ENCODE measurements around the gene NPR1.
"Not testable (repeated sequence)": the region's sequence is repeated elsewhere in the genome, so short reads cannot be mapped to it uniquely, and the experiment has no call there.

The NPR1 gene

GRCh38 chr1:153683854-153684253 lies 5.4 kb downstream of the NPR1 start:
- no peak for DNase-seq

DNA sequence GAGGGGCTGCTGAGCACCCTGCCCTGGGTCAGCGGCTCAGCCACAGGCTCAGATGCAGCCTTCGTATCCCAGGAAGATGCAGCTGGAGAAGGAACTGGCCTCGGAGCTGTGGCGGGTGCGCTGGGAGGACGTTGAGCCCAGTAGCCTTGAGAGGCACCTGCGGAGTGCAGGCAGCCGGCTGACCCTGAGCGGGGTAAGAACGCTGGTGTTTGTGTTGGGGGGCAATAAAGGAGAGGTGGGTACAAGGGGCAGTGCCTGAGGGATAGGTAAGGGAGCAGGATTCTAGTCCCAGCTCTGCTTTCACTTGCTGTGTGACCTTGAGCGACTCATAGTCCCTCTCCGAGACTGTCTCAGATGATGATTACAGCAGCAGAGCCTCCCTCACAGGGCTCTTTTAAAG lies 6.4 kb downstream of the NPR1 start:
- DNase-seq: no peak

GRCh38 chr1:153685544-153686340 lies 7.3 kb downstream of the NPR1 start:
- no peak for DNase-seq

DNA sequence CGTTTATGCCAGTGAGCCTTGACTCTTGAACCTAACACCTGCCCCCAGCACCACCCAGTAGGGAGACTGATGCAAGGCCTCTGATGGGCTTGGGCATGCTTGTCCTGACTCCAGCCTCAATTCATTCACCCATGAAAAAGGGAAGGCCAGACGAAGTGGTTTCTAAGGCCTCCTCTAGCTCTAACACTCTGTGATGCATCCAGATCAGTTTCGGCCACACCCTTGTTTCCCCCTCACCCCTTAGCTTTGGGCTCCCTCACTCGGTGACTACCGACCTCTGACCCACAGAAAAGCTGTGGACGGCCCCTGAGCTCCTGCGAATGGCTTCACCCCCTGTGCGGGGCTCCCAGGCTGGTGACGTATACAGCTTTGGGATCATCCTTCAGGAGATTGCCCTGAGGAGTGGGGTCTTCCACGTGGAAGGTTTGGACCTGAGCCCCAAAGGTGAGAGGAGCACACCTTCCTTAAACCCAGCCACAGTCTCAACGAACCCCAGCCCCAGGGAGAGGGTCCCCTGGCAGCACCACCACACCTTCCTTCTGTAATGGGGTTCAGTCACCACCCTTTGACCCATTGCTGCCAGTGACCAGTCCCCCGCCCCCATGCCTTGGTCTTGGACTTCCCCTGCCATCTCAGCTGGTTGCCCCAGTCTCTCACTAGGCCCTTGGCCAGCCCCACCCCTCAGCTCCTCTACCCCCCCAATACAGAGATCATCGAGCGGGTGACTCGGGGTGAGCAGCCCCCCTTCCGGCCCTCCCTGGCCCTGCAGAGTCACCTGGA lies 9.0 kb downstream of the NPR1 start:
- DNase-seq: no peak

DNA sequence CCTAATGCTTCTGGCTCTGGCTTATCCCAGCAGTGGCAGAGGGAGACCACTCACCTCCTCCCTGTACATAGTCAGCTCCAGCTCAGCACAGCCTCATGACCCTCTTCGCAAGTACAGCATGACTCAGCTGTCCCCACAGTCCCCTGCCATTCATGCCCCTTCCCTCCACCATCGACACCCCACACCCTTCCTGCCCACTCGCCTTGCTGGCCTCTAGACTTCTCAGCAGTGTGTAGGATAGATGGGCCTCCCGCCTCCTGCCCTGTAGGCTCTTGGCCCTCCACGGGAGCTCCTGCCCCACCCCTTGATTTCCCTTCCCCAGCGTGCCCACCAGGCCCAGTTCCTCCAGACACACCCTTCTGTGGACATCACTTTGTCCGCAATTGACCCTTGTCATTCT lies 9.8 kb downstream of the NPR1 start:
- no peak for DNase-seq

- no peak for DNase-seq
Observed at GRCh38 chr1:153688736-153689328, 10.3 kb downstream of the NPR1 start.

- DNase-seq: no peak
Observed at GRCh38 chr1:153693466-153693865, 15.0 kb downstream of the NPR1 start.

- no peak for DNase-seq
Observed at GRCh38 chr1:153696741-153697140, 18.3 kb downstream of the NPR1 start.

- no peak for DNase-seq
Observed at GRCh38 chr1:153697191-153698019, 18.9 kb downstream of the NPR1 start.

DNA sequence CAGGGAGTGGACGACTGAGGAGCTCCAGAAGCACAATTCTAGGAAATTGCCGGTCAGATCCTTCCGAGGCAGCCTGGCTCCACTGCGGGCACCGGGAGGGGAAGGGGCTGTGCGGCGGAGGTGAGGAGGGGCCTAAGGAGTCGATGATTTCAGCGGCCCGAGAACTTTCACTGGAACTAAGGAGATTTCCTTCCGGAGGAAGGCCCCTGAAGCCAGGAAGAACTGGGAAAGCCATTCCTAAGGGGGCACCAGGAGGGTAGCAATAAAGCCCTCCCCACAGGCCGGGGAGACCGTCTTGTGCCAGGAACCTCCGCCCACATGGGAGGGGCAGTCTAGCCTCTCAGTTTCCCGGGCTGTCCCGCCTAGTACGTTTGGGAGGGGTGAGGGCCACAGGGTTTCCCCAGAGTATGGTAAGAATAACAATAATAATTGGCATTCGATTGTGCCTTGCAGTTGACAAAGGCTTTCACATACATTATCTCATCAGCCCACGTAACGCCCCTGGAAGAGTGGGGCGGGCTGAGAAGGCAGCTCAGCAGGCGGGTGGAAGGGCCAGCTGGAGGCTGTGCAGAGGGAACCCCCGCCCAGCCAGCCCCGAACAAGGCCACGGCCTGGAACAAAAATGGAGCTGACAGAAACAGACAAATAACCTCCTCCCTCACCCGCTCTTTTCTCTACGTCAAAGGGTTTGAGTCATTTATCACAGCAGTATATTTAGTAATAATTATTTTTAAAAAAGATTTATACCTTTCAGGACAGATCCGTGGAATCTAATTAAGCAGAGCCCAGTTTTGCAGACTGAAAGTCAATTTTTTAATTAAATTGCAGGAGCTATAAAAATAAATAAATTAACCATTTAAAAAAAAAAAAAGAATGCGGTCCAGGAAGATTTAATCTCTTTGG lies 19.8 kb downstream of the NPR1 start:
- DNase-seq: no peak

GRCh38 chr1:153698923-153699714 lies 20.6 kb downstream of the NPR1 start:
- DNase-seq: no peak

- DNase-seq: no peak
Observed at GRCh38 chr1:153699768-153700167, 21.3 kb downstream of the NPR1 start.

DNA sequence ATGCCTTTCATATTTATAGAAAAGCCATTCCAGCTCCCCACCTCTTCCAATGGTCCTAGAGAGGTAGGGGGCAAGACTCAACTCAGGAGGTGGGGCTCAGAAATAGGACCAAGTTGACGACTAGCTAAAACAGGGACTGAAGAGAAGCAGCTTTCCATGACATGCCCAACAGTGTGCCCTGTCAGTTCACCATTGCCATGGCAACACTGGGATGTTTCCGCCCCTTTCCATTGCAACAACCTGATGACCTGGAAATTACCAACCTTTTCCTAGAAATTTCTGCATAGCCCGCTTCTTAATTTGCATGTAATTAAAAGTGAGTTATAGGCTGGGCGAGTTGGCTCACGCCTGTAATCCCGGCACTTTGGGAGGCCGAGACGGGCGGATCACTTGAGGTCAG lies 27.0 kb downstream of the NPR1 start:
- no peak for DNase-seq

- no peak for DNase-seq
Observed at GRCh38 chr1:153711026-153711425, 32.5 kb downstream of the NPR1 start.

- DNase-seq: not testable (repeated sequence)
Observed at GRCh38 chr1:153716211-153716610, 37.7 kb downstream of the NPR1 start.

- no peak for DNase-seq
Observed at GRCh38 chr1:153717330-153717729, 38.8 kb downstream of the NPR1 start.

DNA sequence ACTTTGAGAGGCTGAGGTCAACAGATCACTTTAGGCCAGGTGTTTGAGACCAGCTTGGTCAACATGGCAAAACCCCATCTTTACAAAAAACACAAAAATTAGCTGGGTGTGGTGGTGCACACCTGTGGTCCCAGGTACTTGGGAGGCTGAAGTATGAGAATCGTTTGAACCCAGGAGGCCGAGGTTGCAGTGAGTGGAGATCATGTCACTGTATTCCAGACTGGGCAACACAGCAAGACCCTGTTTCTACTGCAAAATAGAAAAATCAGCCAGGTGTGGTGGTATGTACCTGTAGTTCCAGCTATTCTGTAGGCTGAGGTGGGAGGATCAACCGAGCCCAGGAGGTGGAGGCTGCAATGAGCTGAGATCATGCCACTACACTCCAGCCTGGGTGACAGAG lies 45.2 kb downstream of the NPR1 start:
- no peak for DNase-seq

- not testable (repeated sequence) for DNase-seq
Observed at GRCh38 chr1:153724634-153725033, 46.1 kb downstream of the NPR1 start.

- peak; percentile 99 for DNase-seq
Observed at GRCh38 chr1:153727463-153728304, 49.2 kb downstream of the NPR1 start, which contains the start of gene INTS3. INTS3 (plus strand) TSS chr1:153728050; CDS start chr1:153728635, 585 bp downstream.
